GM23248 (cell line): ENCODE results near the gene SLC6A1.

Experiments
- EZH2 ChIP-seq: fragments of 200-600 bp; sonication (generic); IDR thresholded peaks from 2 replicates; pipeline ENCODE4 v1.6.1; 2018; ENCODE audit warnings: antibody characterized with exemption, mild to moderate bottlenecking; ENCODE audit not compliant: insufficient read depth, poor library complexity, severe bottlenecking
- EZH2phosphoT487 ChIP-seq: fragments of 200-600 bp; sonication (generic); IDR thresholded peaks from 2 replicates; pipeline ENCODE4 v1.6.1; 2018; ENCODE audit warnings: antibody characterized with exemption, moderate library complexity, mild to moderate bottlenecking, low read depth; ENCODE audit not compliant: insufficient read depth

GRCh38 chr3:11053926-11054503 is 61.5 kb downstream of the SLC6A1 start:
- TF ChIP-seq EZH2phosphoT487 (no peak), EZH2 (no peak)
